OCI-LY1 (cell line): ENCODE measurements around the gene POLA2.

ENCODE experiments used
- CTCF ChIP-seq: fragments of 200-600 bp; sonication (generic), shearing (Covaris generic); IDR thresholded peaks from 2 replicates; pipeline ENCODE4 v1.5.1; 2017; ENCODE audit warnings: mild to moderate bottlenecking, antibody characterized with exemption, low read length, moderate library complexity, mixed read lengths
- EZH2 ChIP-seq: fragments of 200-600 bp; sonication (generic), shearing (Covaris generic); IDR thresholded peaks from 2 replicates; pipeline ENCODE4 v1.8.0; 2017; ENCODE audit warnings: borderline replicate concordance, mixed run types, mild to moderate bottlenecking, antibody characterized with exemption, low read length, moderate library complexity, mixed read lengths

GRCh38 chr11:65311170-65311678 lies 49.5 kb downstream of the POLA2 start:
- TF ChIP-seq CTCF (no peak), EZH2 (no peak)
